SW 1271 (cell line): ENCODE measurements around the gene ZNF83.
A peak's percentile ranks its signal among the peaks of the same experiment; 100 is the strongest.
"Not testable (repeated sequence)": the region's sequence is repeated elsewhere in the genome, so short reads cannot be mapped to it uniquely, and the experiment has no call there.

Source experiments
- DNase-seq, 2 experiments: peaks; one replicate each; lab custom pipeline; 2025; lab: John Stamatoyannopoulos, UW

Gene ZNF83

DNA sequence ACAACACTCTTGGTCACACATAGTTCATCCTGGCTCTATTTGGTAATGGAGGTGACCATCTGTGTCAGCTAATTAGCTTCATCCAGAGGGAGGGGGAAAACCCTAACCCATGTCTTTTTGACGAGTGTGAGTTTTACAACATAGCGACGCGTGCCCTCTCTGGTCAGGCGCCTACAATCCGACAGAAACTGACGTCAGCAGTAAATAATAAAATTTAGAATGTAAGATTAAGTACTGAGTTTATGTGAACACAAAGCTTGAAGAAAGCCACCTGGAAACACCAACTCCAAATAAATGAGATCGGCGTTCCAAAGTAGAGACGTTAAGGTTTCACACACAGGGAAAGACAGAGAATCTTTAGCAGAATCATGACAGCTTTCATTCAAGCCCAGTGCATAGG, 1.8 kb upstream of the ZNF83 start:
- no peak for DNase-seq

DNA sequence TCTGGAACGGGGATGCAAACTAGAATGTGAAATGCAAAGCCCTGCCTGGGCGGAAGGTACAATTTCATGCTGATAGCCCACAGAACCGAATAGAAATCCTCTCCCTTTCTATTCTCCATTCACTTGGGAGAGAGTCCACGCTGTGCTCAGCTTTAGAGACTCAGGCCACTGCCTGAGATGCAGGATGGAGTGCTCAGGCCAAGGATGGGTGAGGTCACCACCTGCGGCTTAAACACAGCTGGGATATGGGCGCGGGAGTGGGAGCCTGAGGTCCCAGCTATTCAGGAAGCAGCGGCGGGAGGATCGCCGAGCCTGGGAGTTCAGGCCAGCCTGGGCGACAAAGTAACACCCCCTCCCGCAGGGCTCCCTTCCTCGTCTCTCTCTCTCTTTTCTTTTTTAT, 446 bp upstream of the ZNF83 start:
- peak in 1 of 2 experiments; percentile 48 for DNase-seq

- DNase-seq, result no peak
These were observed 2.2 kb downstream of the ZNF83 start for GRCh38 chr19:52635786-52636570.

DNA sequence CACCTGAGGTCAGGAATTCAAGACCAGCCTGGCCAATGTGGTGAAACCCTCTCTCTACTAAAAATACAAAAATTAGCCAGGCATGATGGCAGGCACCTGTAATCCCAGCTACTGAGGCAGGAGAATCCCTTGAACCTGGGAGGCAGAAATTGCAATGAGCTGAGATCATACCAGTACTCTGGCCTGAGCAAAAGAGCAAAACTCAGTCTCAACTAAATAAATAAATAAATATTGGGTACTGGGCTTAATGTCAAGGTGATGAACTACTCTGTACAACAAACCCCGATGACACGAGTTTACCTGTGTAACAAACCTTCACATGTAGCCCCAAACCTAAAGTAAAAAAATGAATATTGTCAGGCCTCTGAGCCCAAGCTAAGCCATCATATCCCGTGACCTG, 10.7 kb downstream of the ZNF83 start:
- DNase-seq, result not testable (repeated sequence)

DNA sequence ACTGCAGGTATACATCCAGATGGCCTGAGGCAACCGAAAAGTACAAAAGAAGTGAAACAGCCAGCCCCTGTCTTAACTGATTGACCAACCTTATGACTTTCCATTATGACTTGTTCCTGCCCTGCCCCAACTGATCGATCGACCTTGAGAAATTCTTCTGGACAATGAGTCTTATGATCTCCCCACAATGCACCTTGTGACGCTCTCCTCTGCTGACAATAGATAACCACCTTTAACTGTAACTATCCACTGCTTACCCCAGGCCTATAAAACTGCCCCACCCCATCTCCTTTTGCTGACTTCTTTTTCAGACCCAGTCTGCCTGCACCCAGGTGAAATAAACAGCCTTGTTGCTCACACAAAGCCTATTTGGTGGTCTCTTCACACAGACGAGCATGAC, 11.2 kb downstream of the ZNF83 start:
- DNase-seq, result no peak

DNA sequence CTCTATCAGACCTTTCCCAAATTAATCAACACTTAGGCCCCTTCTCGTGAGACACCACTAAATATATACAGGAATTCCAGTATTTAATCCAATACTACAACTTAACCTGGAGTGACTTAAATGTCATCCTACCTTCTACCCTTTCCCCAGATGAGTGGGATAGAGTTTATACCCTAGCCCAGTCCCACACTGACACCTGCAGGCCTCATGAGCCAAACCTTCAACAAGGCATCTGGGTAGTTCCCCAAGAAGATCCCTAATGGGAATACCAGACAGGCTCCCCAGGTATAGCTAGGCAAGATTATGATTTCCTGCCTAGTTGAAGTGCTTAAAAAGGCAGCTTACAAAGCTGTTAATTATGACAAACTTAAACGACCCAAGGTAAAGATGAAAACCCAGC, 15.9 kb downstream of the ZNF83 start:
- no peak for DNase-seq

- no peak for DNase-seq
These were observed 16.8 kb downstream of the ZNF83 start for GRCh38 chr19:52621376-52621775.

DNA sequence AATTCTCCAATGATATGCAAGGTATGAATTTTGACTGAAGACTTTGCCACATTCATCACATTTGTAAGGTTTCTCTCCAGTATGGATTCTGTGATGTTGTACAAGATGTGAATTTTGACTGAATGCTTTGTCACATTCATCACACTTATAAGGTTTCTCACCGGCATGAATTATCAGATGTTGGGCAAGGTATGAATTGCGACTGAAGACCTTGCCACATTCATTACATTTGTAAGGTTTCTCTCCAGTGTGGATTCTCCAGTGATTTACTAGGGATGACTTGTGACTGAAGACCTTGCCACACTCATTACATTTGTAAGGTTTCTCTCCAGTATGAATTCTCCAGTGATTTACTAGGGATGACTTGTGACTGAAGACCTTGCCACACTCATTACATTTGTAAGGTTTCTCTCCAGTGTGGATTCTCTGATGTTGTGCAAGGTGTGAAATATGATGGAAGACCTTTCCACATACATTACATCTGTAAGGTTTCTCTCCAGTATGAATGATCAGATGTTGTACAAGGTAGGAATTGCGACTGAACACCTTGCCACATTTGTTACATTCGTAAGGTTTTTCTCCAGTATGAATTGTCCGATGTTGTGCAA, 24.8 kb downstream of the ZNF83 start:
- no peak for DNase-seq

GRCh38 chr19:52603558-52604207, 34.5 kb downstream of the ZNF83 start:
- DNase-seq, result no peak

DNA sequence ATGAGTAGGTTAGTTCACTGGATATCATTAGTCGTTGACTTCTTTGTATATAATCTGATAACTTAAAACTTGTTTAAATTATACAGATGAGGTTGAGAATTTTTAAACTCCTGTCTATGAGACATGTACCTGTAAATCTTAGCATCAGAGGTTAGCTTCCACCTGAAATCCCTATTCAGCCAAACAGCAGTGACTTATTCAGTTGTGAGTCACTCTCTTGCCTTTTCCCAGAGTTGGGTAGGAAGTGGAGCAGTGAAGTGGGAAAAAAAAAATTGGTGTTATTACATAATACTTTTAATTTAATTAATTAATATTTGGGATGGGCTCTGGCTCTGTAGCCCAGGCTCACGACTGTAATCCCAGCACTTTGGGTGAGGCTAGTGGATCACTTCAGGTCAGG, 35.2 kb downstream of the ZNF83 start:
- DNase-seq, result no peak

DNA sequence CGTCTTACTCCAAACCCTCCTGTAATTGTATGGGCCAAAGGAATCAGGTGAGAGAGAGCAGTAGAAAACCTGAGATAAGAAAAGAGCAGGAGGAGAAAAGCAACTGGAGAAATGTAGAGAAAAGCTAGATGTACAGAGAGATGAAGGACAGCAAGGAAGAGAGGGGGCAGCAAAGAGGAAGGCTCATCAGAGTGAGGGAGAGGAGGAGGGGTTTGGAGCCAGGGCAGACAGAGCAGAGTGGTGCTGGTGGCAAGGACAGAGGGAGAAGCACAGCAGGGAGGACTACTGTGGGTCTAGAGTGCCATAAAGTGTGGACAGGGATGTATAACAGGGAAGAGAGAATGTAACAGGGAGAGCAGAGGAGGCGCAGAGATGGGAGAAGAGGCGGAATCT, 36.2 kb downstream of the ZNF83 start:
- not testable (repeated sequence) for DNase-seq

DNA sequence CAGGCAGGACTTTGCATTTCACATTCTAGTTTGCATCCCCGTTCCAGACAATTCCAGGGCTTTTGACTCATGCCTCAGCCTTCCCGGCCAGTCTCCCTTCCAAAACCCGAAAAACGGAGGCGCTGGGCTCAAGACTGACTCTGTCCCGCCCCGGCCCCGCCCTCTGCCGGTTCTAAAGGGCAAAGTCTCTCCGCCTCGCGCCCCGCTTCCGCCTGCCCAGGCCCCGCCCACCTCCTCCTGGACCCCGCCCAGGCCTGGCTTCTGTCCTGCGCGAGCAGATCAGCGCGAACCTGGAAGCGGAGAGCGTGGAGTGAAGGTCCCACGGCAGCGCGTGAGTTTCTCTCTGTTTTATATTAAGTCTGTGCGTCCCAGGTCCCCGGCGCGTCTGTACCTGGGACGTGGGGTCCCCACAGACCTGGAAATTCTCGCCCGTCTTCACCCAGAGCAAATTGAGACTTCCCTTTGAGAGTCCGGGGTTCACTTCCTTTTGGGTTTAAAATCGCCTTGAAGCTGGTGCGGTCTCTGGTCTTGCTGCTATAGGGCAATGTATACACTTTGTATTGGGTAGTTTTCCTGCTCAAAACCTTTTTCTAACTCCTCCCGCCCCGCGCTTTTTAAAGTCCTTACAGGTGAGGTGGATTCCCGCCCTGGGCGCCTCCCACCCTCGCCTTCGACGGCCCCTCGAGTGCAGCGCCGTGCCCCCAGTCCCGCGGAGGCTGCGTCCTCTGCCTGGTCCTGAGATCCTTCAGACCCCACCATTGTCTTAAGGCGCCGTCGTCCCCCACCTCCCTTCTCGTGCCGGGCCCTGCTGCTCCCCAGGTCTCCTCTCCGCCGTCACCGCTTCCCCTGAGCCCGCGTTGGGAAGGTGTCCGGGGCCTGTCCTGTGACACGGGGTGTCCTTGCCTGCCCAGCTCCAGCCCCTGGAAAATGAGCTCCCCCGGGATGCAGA, 36.9 kb downstream of the ZNF83 start:
- DNase-seq, result peak; percentile 28 to 75

DNA sequence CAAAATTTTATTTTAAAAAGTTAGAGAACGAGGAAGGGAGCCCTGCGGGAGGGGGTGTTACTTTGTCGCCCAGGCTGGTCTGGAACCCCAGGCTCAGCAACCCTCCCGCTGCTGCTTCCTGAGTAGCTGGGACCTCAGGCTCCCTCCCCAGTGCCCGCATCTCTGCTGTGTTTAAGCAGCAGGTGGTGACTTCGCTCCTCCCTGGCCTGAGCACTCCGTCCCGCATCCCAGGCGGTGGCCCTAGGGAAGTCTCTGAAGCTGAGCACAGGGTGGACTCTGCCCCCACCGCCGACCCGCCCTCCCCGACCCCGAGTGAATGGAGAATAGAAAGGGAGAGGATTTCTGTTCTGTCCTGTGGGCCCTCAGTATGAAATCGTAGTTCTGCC, 37.5 kb downstream of the ZNF83 start:
- DNase-seq, result no peak

DNA sequence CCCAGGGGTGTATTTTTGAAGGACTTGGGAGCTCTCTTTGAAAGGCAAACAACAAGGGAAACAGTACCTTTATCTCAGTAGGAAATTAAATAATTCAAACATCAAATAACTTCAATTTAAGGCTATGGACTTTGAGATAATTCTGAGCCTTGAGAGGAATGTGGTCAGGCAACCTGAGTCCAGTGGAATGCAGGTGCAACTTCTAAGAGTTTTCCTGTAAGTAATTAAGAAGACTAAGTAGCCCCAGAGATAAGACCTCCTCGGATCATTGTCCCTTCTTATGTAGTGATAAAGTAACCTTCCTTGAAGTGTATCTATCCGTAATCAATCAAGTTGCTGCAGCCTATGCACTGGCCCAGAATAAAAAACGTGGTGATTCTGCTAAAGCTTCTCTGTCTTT, 38.9 kb downstream of the ZNF83 start:
- DNase-seq, result no peak

- DNase-seq, result not testable (repeated sequence)
These were observed 44.7 kb downstream of the ZNF83 start for GRCh38 chr19:52593441-52593840.

- DNase-seq, result no peak
These were observed 45.9 kb downstream of the ZNF83 start for GRCh38 chr19:52592301-52592700.

GRCh38 chr19:52590728-52591127, 47.4 kb downstream of the ZNF83 start:
- no peak for DNase-seq

DNA sequence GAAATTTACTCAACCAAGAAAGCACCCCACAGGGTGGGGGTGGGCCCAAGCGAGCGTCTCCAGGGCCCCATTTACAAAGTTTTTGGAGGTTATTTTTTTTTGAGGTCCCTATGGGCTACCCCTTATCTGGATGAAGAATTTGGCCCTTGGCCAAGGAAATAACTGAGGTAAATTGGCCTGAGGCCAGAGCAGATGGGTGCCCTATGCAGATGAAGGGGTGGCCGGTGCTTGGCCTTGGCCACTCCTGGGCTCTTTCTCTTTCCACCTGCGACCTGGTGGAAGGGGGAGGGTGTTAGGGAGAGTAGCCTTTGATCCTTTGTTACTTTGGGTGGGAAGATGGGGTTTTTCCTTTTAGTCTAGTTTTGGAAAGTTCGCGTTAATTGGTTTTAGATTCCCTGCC, 52.6 kb downstream of the ZNF83 start:
- DNase-seq, result no peak

- DNase-seq, result no peak
These were observed 53.3 kb downstream of the ZNF83 start for GRCh38 chr19:52584736-52585440.

DNA sequence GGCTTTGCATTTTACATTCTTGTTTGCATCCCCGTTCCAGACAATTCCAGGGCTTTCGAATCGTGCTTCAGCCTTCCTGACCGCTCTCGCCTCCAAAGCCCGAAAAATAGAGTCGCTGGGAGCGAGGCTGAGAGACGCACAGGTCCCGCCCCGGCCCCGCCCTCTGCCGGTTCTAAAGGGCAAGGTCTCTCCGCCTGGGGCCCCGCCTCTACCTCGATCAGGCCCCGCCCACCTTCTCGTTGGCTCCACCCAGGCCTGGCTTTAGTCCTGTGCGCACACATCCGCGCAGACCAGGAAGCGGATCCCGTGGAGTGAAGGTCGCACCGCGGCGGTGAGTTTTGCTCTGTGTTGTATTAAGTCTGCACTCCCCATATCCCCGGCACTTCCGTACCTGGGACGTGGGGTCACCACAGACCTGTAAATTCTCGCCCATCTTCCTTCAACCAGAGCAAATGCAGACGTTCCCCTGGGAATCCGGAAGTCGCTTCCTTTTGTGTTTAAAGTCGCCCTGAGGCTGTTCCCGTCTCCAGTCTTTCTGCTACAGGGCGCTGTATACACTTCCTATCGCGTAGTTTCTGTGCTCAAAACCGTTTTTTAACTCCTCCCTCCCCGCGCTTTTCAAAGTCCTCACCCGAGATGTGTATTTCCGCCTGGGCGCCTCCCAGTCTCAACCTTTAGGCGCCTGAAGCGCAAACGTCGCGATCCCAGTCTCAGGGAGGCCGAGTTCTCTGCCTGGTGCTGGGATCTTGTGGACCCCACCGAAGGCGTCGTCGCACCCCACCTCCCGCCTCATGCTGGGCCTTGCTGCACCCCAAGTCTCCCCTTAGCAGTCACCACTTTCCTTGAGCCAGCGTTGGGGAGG, 67.9 kb downstream of the ZNF83 start, which contains the start of gene ZNF701:
Gene ZNF701 (plus strand): TSS at position 288 of the 862 bp plus-strand sequence. CDS start 3,861 bp downstream, outside the sequence.
- no peak for DNase-seq
